Skeletal muscle cell (primary cell): ENCODE measurements around the gene DMRT3.
A peak's percentile ranks its signal among the peaks of the same experiment; 100 is the strongest.

ENCODE experiments used
- DNase-seq: peaks from one replicate; pipeline ENCODE4 v3.0.0-alpha.2; 2010; ENCODE audit warnings: low read depth
- H3K4me3 ChIP-seq: 2 replicates; pipeline ENCODE4 v1.5.1; 2011; ENCODE audit warnings: low read depth, mild to moderate bottlenecking, control low read depth, low read length, moderate library complexity

Gene DMRT3

GRCh38 chr9:970151-970996, 6.1 kb upstream of the DMRT3 start:
- no peak overlapping the region for H3K4me3 ChIP-seq
- DNase-seq, result no peak

- no peak for DNase-seq
- peak overlapping the region; percentile 23 for H3K4me3 ChIP-seq
These were observed 4.5 kb upstream of the DMRT3 start for GRCh38 chr9:971901-972500.

- H3K4me3 ChIP-seq, result no peak overlapping the region
These were observed 3.8 kb upstream of the DMRT3 start for GRCh38 chr9:972501-973294.

GRCh38 chr9:973295-973834, 3.1 kb upstream of the DMRT3 start:
- DNase-seq, result no peak
- no peak overlapping the region for H3K4me3 ChIP-seq

More at GRCh38 chr9:972501-973294, 3.8 kb upstream of the DMRT3 start:
- DNase-seq, result no peak

GRCh38 chr9:974031-974995, 2.1 kb upstream of the DMRT3 start:
- H3K4me3 ChIP-seq, result no peak overlapping the region
- DNase-seq, result no peak

- no peak overlapping the region for H3K4me3 ChIP-seq
- DNase-seq, result no peak
These were observed 1.3 kb upstream of the DMRT3 start for GRCh38 chr9:974996-975739.

GRCh38 chr9:975740-976257, 656 bp upstream of the DMRT3 start:
- H3K4me3 ChIP-seq, result no peak overlapping the region
- DNase-seq, result no peak

GRCh38 chr9:976943-977837, 735 bp downstream of the DMRT3 start:
- no peak for DNase-seq
- no peak overlapping the region for H3K4me3 ChIP-seq

- no peak for DNase-seq
- H3K4me3 ChIP-seq, result no peak overlapping the region
These were observed 1.7 kb downstream of the DMRT3 start for GRCh38 chr9:977838-978830.

- no peak for DNase-seq
- H3K4me3 ChIP-seq, result no peak overlapping the region
These were observed 3.5 kb downstream of the DMRT3 start for GRCh38 chr9:979983-980382.

- H3K4me3 ChIP-seq, result no peak overlapping the region
- DNase-seq, result no peak
These were observed 4.2 kb downstream of the DMRT3 start for GRCh38 chr9:980640-981039.

- no peak for DNase-seq
- H3K4me3 ChIP-seq, result no peak overlapping the region
These were observed 5.0 kb downstream of the DMRT3 start for GRCh38 chr9:981491-981898.

- no peak for DNase-seq
- H3K4me3 ChIP-seq, result no peak overlapping the region
These were observed 6.2 kb downstream of the DMRT3 start for GRCh38 chr9:982394-983230.

GRCh38 chr9:994005-994404, 17.6 kb downstream of the DMRT3 start:
- DNase-seq, result no peak
- no peak overlapping the region for H3K4me3 ChIP-seq

- no peak for DNase-seq
- no peak overlapping the region for H3K4me3 ChIP-seq
These were observed 18.7 kb downstream of the DMRT3 start for GRCh38 chr9:995192-995591.
